ENCODE results near the gene NEK11. TPM values are rescaled to one million over a fixed set of nuclear protein-coding genes. Genes with fewer than 3 reads are reported as not detected.
A peak's percentile ranks its signal among the peaks of the same experiment; 100 is the strongest.
"Not testable (repeated sequence)": the region's sequence is repeated elsewhere in the genome, so short reads cannot be mapped to it uniquely, and the experiment has no call there.

The NEK11 gene
- total and polyA plus RNA-seq, 4 experiments from 2014 or later: 1.9 to 6.2 (median 4.5) TPM

GRCh38 chr3:131361464-131362421, 335.1 kb downstream of the NEK11 start:
- Histone ChIP-seq H3K27me3 (ENCODE audit: insufficient read depth, low read length) (peaks cover 4% of the 10 kb centered on the region), H3K4me3 (ENCODE audit: low read length in 2 of 2) (no peak overlapping the region), H3K4me1 (ENCODE audit: insufficient read depth, low read length) (no peaks in the 10 kb centered on the region), H3K9me3 (ENCODE audit: control insufficient read depth in 1 of 2, low read length in 2 of 2) (no peaks in the 10 kb centered on the region), H3K36me3 (ENCODE audit: insufficient read depth, low read length) (no peaks in the 10 kb centered on the region), H3K27ac (ENCODE audit: low read depth, low read length) (no peak overlapping the region)
- peak in 1 of 5 donors; percentile 3 for DNase-seq
- H3K4me1 Mint-ChIP-seq: peaks cover 5 to 17% (median 10%) of the 10 kb centered on the region in 4 donors
- peak overlapping the region; percentile 26 to 77 (median 62) for H3K4me3 Mint-ChIP-seq
- peaks cover 0 to 4% of the 10 kb centered on the region in 2 donors for H3K36me3 Mint-ChIP-seq
- ChIA-PET CTCF (ENCODE audit: partially characterized antibody) (no interaction called here), POLR2A (ENCODE audit: partially characterized antibody) (no interaction called here)
- H3K9me3 Mint-ChIP-seq: peaks cover 0 to 19% (median 9%) of the 10 kb centered on the region in 8 donors
- no peak overlapping the region for H3K27ac Mint-ChIP-seq
- H3K27me3 Mint-ChIP-seq: peaks cover 25 to 36% of the 10 kb centered on the region in 2 donors
- intact Hi-C loops (cut with micrococcal nuclease): no loop called here

GRCh38 chr3:131363275-131363674, 336.6 kb downstream of the NEK11 start:
- Mint-ChIP-seq H3K4me3 (peak overlapping the region in 1 of 8 donors; percentile 35), H3K27ac (no peak overlapping the region), H3K4me1 (peaks cover 5 to 17% (median 10%) of the 10 kb centered on the region in 4 donors), H3K36me3 (peaks cover 0 to 4% of the 10 kb centered on the region in 2 donors), H3K27me3 (peaks cover 25 to 36% of the 10 kb centered on the region in 2 donors), H3K9me3 (peaks cover 0 to 22% (median 11%) of the 10 kb centered on the region in 8 donors)
- ChIA-PET POLR2A (ENCODE audit: partially characterized antibody) (no interaction called here), CTCF (ENCODE audit: partially characterized antibody) (no interaction called here)
- Histone ChIP-seq H3K4me3 (ENCODE audit: low read length in 2 of 2) (no peak overlapping the region), H3K27ac (ENCODE audit: low read depth, low read length) (no peak overlapping the region), H3K36me3 (ENCODE audit: insufficient read depth, low read length) (no peaks in the 10 kb centered on the region), H3K27me3 (ENCODE audit: insufficient read depth, low read length) (peaks cover 4% of the 10 kb centered on the region), H3K4me1 (ENCODE audit: insufficient read depth, low read length) (no peaks in the 10 kb centered on the region), H3K9me3 (ENCODE audit: control insufficient read depth in 1 of 2, low read length in 2 of 2) (no peaks in the 10 kb centered on the region)
- intact Hi-C loops (cut with micrococcal nuclease): no loop called here
- DNase-seq: no peak

DNA sequence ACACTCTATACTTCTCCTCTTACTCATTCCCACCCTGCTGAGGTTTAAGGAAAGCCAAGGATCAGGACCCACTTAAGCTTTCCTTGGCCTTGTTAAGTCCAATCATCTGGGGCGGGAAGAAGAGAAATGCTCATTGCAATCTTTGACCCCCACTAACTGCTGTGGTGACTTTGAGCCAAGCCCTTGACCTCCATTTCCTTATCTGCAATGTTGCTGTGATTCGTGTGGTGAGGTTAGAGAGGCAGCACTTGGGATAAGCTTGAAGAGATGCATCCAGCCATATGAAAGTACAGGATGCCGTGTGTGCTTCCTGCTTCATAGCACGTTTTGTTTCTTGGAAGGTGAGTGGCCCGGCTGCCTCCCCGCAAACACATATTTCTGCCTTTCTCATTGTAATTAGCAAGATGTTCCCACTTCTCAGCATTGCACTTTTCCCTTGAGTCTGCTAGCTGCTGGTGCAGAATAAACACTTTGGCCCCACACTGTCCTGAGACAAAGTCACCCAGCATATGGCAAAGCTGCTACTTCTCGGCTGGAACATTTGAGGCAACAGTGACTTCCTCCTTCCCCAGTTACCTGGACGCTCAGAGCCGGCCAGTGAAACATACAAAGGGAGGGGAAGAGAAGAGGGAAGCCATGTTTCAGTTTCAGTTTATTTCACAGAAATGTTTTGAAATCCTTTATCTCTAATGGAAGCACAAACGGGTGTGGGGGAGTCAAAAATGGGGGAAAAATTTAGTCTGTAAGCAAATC, 344.4 kb downstream of the NEK11 start:
- Histone ChIP-seq H3K9me3 (ENCODE audit: control insufficient read depth in 1 of 2, low read length in 2 of 2) (no peaks in the 10 kb centered on the region), H3K4me3 (ENCODE audit: low read length in 2 of 2) (no peak overlapping the region), H3K27me3 (ENCODE audit: insufficient read depth, low read length) (no peaks in the 10 kb centered on the region), H3K36me3 (ENCODE audit: insufficient read depth, low read length) (no peaks in the 10 kb centered on the region), H3K27ac (ENCODE audit: low read depth, low read length) (no peak overlapping the region), H3K4me1 (ENCODE audit: insufficient read depth, low read length) (no peaks in the 10 kb centered on the region)
- Mint-ChIP-seq H3K4me1 (peaks cover 0 to 6% (median 3%) of the 10 kb centered on the region in 4 donors), H3K27ac (peak overlapping the region in 3 of 7 donors; percentile 2 to 78 (median 68)), H3K36me3 (peaks cover 10 to 11% of the 10 kb centered on the region in 2 donors), H3K4me3 (no peak overlapping the region), H3K27me3 (peaks cover 0 to 2% of the 10 kb centered on the region in 2 donors), H3K9me3 (peaks cover 0 to 14% (median 1%) of the 10 kb centered on the region in 8 donors)
- ChIA-PET POLR2A (ENCODE audit: partially characterized antibody) (no interaction called here), CTCF (ENCODE audit: partially characterized antibody) (interaction anchor here (0.7 kb wide), 1 partner anchor 9 kb away, joined by 3 read pairs; no protein-coding TSS in a partner anchor)
- intact Hi-C loops (cut with micrococcal nuclease): no loop called here
- no peak for DNase-seq

DNA sequence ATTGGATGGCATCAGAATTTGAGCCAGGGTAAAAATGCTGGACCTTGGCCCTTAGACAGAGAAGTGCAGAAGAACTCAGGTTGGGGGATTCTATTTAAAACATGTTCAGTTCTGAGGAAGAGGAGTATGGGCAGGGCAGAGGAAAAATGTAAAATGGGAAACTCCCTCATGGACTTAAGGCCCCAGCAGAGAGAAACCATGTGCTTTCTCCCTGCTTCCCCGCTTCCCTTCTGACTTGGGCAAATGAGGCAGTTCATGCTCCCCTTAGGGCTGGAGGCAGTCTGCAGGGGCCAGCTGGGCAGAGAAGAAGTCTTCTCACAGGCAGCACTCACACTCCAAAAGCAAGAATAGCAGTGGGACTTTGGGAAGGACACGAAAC, 345.0 kb downstream of the NEK11 start:
- DNase-seq: no peak
- Histone ChIP-seq H3K27ac (ENCODE audit: low read depth, low read length) (no peak overlapping the region), H3K27me3 (ENCODE audit: insufficient read depth, low read length) (no peaks in the 10 kb centered on the region), H3K4me1 (ENCODE audit: insufficient read depth, low read length) (no peaks in the 10 kb centered on the region), H3K9me3 (ENCODE audit: control insufficient read depth in 1 of 2, low read length in 2 of 2) (no peaks in the 10 kb centered on the region), H3K4me3 (ENCODE audit: low read length in 2 of 2) (no peak overlapping the region), H3K36me3 (ENCODE audit: insufficient read depth, low read length) (no peaks in the 10 kb centered on the region)
- Mint-ChIP-seq H3K4me3 (no peak overlapping the region), H3K27ac (peak overlapping the region in 2 of 7 donors; percentile 2 to 43), H3K27me3 (no peaks in the 10 kb centered on the region), H3K9me3 (peaks cover 0 to 9% (median under 1%) of the 10 kb centered on the region in 8 donors), H3K36me3 (peaks cover 11 to 15% of the 10 kb centered on the region in 2 donors), H3K4me1 (peaks cover 0 to 6% (median 3%) of the 10 kb centered on the region in 4 donors)
- intact Hi-C loops (cut with micrococcal nuclease): no loop called here
- POLR2A ChIA-PET (ENCODE audit: partially characterized antibody): no interaction called here
- CTCF ChIA-PET (ENCODE audit: partially characterized antibody): interaction anchor here (1.7 kb wide), 1 partner anchor 10 kb away, joined by 3 read pairs; the partner anchor contains the start of gene NUDT16

DNA sequence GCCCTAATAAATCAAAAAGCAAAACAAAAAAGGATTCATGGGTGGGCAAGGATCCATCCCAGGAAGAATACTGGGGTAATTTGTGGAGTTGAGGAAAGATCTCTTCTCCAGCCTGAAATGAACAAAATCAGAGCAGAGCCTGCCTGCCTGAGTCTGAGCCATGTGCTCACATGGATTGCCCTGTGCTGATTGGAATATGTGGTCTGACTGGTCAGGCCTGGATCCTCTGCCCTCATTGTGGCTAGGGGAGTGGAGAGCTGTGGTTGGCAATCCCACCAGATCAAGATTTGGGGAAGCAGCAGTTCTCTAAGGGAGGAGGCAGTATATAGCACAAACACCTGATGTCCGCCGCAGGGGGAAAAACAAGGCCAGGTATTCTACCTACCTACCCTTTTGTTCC, 348.1 kb downstream of the NEK11 start:
- Histone ChIP-seq H3K27ac (ENCODE audit: low read depth, low read length) (no peak overlapping the region), H3K4me1 (ENCODE audit: insufficient read depth, low read length) (no peaks in the 10 kb centered on the region), H3K36me3 (ENCODE audit: insufficient read depth, low read length) (no peaks in the 10 kb centered on the region), H3K9me3 (ENCODE audit: control insufficient read depth in 1 of 2, low read length in 2 of 2) (no peaks in the 10 kb centered on the region), H3K4me3 (ENCODE audit: low read length in 2 of 2) (no peak overlapping the region), H3K27me3 (ENCODE audit: insufficient read depth, low read length) (no peaks in the 10 kb centered on the region)
- H3K4me1 Mint-ChIP-seq: peaks cover 2 to 9% (median 6%) of the 10 kb centered on the region in 4 donors
- H3K9me3 Mint-ChIP-seq: no peaks in the 10 kb centered on the region
- CTCF ChIA-PET (ENCODE audit: partially characterized antibody): no interaction called here
- no peaks in the 10 kb centered on the region for H3K27me3 Mint-ChIP-seq
- no peak for DNase-seq
- intact Hi-C loops (cut with micrococcal nuclease): no loop called here
- peaks cover 12 to 18% of the 10 kb centered on the region in 2 donors for H3K36me3 Mint-ChIP-seq
- POLR2A ChIA-PET (ENCODE audit: partially characterized antibody): no interaction called here
- no peak overlapping the region for H3K4me3 Mint-ChIP-seq
- H3K27ac Mint-ChIP-seq: no peak overlapping the region

- H3K9me3 ChIP-seq (ENCODE audit: control insufficient read depth in 1 of 2, low read length in 2 of 2); H3K36me3 ChIP-seq (ENCODE audit: insufficient read depth, low read length); DNase-seq; H3K27me3 Mint-ChIP-seq; H3K9me3 Mint-ChIP-seq; H3K27me3 ChIP-seq (ENCODE audit: insufficient read depth, low read length): not testable (repeated sequence)
- peak overlapping the region; percentile 90 to 99 (median 96) for H3K27ac Mint-ChIP-seq
- POLR2A ChIA-PET (ENCODE audit: partially characterized antibody): interaction anchor here (1.0 to 2.6 kb wide), 5 partner anchors 15 to 354 kb away, joined by 4 to 31 read pairs (median 5); partner anchors contain the start of genes ASTE1 and NEK11
- intact Hi-C loops (cut with micrococcal nuclease): loop anchor here (1.0 to 5.0 kb wide), 6 partner anchors 122 to 1341 kb away; partner anchors contain the start of genes ASTE1, ATP2C1, MRPL3 and NEK11
- H3K36me3 Mint-ChIP-seq: peaks cover 17 to 20% of the 10 kb centered on the region in 2 donors
- peak overlapping the region; percentile 89 to 95 for H3K4me3 ChIP-seq (ENCODE audit: low read length in 2 of 2)
- H3K4me3 Mint-ChIP-seq: peak overlapping the region; percentile 96 to 98 (median 96)
- H3K27ac ChIP-seq (ENCODE audit: low read depth, low read length): peak overlapping the region; percentile 61
- peaks cover 21% of the 10 kb centered on the region for H3K4me1 ChIP-seq (ENCODE audit: insufficient read depth, low read length)
- peaks cover 26 to 36% (median 31%) of the 10 kb centered on the region in 4 donors for H3K4me1 Mint-ChIP-seq
- CTCF ChIA-PET (ENCODE audit: partially characterized antibody): interaction anchor here (0.7 to 2.1 kb wide), 7 partner anchors 10 to 487 kb away, joined by 3 to 8 read pairs (median 4); partner anchors contain the start of gene ATP2C1
Measured at GRCh38 chr3:131380821-131381444, 354.3 kb downstream of the NEK11 start.

All from CD4-positive, alpha-beta memory T cell (primary cell).